ENCODE measurements around the gene LRCH1.
A peak's percentile ranks its signal among the peaks of the same experiment; 100 is the strongest.

The LRCH1 gene

DNA sequence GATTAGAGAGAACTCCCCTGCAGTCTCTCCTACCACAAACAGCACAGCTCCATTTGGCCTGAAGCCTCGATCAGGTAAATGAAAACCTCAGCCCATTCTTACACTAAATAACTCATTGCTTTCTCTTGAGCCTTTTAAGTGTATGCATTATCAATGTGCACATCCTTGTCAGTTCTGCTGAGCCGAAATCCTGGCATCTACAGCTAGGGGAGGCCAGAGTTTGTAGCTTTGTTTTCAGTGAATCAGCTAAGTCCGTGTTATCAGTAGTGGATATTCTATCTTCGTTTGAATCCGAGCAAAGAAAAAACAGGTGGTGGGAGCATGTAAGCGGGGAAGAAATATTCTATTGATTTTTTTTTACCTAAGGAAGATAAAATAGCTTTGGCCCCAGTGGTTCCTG lies 159.6 kb downstream of the LRCH1 start:
- DNase-seq (ENCODE audit: low read depth), result no peak

DNA sequence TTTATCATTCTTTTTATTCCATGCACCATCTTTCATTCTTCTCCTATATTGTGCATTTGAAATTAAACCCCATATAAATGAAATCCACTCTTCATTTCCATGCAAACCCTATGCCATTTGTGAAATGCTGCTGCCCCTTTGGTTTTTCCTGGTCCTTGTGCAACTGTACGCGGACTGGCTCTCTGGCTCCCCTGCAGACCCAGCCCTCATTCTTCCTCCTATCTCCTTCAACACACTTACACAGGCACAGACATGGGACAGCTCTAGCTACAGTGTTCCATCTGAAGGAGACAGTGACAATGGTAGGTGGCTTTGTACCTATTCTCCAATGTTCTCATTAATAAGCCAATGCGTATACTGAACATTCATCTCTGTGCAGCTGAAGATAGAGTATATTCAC lies 162.4 kb downstream of the LRCH1 start:
- no peak for DNase-seq (ENCODE audit: low read depth)

DNA sequence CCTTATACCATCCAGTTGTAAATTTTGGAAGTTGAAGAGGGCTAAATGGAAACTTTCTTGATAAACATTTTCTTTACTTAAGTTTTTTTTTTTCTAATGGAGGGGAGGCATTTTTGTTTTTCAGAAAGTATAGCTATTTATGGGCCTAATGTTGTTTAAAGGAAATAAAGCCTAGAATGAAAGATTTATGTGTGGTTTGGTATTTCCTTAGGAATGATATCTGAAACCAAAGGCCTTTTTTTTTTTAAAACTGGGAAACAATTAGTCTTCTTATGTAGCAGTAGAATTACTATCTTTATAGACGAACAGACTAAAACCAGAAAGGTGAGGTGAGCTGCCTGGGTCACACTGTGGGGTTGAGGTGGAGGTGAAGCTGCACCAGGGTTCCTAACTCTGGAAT lies 163.9 kb downstream of the LRCH1 start:
- DNase-seq (ENCODE audit: low read depth), result no peak

DNA sequence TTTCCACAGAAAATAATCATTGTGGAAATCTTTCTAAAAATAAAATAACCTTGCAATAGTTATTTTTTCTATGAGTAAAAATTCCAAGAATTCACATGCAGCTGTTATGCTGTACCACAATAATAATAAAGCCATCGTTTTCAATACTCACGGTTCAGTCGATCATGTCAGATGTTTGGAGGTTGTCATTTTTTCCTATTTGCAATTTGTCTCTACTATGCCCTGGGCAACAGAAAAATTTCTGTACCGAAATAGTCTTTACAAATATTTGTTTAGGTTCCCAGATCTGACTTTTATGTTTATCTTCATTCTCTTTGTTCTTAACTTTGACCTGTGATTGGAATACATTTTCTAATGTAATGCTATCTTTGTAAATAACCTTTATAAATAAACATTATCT lies 164.3 kb downstream of the LRCH1 start:
- no peak for DNase-seq (ENCODE audit: low read depth)

- DNase-seq (ENCODE audit: low read depth), result no peak
Measured at GRCh38 chr13:46717856-46718255, 164.9 kb downstream of the LRCH1 start.

GRCh38 chr13:46720189-46720588 lies 167.2 kb downstream of the LRCH1 start:
- DNase-seq (ENCODE audit: low read depth), result no peak

GRCh38 chr13:46721054-46721453 lies 168.1 kb downstream of the LRCH1 start:
- peak; percentile 9 for DNase-seq (ENCODE audit: low read depth)

DNA sequence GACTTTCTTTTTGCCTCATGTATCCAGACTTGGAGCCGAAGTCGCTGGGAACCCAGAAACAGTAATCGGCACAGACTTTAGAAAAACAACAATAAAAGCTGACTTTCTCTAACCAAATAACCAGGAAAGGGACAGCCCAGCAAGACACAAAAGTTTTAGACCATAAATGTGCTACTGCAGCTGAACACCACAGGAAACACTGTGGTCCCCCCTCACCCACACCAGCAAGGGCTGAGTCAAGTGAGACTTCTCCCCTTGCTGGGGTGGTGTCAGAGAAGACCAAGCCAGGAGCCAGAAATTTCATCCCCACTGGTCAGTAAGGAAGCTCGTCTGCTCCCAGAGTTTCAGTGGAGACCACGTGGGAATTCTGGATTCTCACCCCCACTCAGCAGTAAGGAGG lies 173.4 kb downstream of the LRCH1 start:
- no peak for DNase-seq (ENCODE audit: low read depth)

GRCh38 chr13:46728777-46729176 lies 175.8 kb downstream of the LRCH1 start:
- no peak for DNase-seq (ENCODE audit: low read depth)

DNA sequence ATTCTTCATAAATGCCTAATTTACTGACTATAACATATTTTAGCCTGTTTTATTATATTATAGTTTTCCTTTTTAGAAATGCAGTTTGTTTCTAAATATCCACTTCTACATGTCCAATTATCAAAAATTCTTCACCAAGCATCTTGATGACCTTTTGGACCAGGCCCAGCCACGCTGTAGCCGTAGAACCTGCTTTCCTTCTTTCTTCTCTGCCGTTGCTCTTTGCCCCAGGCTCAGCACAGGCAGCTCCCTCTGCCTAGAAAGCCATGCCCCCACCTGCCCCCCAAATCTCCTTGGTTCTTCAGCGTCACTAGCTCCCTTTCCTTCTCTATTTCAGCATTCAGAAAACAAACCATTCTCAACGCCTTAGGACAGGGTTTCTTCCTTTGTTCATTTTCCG lies 178.6 kb downstream of the LRCH1 start:
- no peak for DNase-seq (ENCODE audit: low read depth)

GRCh38 chr13:46735425-46735824 lies 182.5 kb downstream of the LRCH1 start:
- no peak for DNase-seq (ENCODE audit: low read depth)

DNA sequence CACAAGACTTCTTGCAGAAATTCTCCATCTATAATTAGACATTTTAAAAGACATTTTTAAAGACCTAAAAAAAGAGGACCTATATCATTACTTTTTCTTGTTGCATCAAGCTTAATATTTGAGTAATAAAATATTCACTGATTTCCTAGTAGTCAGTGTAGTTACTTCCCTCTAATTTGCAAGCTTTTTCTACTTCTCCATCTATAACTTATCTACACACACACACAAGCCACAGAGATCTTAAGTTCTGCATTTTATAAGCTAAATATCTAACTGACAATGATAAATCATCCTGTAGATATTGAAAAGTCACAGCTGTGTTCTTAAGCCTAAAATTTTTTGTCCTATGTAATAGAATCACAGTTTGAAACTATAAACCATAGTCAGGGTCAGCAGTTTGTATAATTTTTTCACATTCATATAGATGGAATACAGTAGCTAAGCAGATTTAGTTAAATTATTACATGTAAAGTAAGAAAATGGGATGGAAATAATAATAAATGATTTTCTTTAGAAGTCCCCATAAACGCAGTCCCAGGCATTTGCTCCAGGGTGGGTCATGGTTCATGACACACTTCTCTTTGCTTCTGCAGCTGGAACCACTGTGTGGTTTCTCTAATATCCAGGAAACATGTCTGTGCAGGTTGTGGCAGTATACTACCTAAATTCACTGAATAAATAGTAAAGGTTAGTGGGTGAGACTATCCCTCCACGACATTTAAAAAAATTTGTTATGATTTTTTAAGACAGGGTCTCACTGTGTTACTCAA lies 183.8 kb downstream of the LRCH1 start:
- no peak for DNase-seq (ENCODE audit: low read depth)

GRCh38 chr13:46738055-46738454 lies 185.1 kb downstream of the LRCH1 start:
- no peak for DNase-seq (ENCODE audit: low read depth)

GRCh38 chr13:46738766-46739165 lies 185.8 kb downstream of the LRCH1 start:
- no peak for DNase-seq (ENCODE audit: low read depth)

DNA sequence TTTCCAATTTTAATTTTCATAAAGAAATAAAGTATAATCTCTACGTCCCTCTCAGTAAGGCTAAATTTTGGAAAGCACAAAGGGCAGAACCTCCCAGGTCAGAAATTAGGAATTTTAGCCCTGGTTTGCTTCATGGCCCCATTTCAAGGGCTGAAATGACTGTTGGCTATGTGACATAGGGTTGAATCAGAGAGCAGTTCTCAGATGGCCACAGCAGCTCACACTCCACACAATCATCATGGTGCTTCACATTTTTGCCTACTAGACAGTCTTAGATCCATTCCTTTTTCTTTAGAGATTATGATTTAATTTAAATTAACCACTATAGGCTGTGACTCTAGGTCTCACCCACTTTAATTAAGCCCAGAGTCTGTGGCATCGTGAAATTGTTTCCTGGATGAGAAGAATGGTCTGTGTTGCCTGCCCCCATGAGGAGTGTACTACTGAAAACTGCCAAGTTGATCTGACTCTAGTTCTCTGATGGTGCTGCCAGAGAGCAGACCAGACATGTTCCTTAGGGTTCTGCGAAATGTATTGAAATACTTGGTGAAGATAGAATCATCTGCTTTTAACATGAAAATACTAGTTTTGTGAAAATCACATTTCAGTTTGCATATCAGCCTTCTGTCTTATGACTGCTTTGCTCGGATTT lies 186.6 kb downstream of the LRCH1 start:
- DNase-seq (ENCODE audit: low read depth), result no peak

DNA sequence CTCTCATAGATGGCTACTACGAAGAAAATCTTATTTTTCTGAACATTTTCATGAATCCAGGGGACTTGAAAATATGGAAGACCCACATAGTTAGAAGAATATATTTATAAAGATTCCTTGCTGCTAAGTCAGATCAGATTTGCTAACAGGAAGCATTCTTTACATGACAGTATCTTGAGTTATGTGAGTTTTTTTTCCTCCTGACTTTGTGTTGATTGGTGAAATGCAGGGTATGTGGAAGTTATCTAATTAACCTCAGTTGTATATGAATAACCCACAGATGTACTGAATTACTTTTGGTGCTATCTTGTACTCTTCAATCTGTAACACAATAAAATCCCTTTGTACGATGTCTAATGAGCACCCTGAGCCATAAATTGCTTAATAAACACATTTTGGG lies 190.2 kb downstream of the LRCH1 start:
- no peak for DNase-seq (ENCODE audit: low read depth)

DNA sequence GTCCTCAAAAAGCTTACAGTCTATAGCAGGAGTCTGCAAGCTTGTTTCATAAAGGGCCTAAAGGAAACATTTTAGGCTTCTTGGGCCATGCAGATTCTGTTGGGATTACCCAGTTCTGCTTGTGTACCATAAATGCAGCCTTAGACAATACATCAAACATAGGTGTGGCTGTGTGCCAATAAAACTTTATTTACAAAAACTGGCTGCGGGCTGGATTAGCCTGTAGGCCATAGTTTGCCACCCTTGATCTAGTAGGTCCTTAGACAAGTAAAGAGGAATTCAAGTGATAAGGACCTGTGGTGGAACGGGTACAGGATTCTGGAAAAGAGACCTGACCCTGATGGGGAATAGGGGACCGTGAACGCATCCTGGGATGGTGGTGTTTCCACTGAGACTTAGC lies 192.1 kb downstream of the LRCH1 start:
- DNase-seq (ENCODE audit: low read depth), result no peak

GRCh38 chr13:46745706-46746105 lies 192.7 kb downstream of the LRCH1 start:
- DNase-seq (ENCODE audit: low read depth), result no peak

DNA sequence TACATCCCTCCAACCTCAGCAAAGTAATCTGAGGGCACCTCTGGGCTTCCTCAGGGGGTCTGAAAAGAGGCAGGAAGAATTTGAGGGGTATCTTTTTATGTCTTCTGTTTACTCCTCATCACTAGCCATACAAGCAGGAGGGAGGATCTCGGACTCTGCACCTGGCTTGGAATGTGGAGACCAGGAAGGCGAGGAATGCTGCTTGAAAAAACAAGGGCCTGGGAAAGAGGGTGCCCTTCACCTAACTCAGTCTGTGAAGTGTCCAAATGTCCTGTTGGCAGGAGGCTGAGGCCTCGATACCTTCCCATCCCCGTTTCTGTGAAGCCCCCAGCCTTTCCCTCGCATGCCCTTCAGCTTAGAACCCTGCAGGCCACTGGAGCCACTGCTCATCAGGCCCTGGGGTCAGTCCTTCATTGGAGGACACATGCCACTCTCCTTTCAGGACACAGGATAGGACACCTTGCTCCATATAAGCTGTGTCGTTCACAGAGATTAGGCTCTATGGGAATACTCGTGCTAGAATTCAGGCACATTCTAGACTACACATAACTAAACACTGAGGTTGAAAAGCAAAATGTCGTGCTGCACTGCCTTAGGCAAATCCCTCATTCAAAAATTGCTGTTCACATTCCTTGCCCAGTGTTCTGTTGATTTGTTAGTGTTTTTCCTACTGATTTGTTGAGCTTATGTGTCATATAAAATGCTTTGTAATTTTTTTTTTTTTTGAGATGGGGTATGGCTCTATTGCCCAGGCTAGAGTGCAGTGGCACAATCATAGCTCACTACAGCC lies 194.3 kb downstream of the LRCH1 start:
- no peak for DNase-seq (ENCODE audit: low read depth)

DNA sequence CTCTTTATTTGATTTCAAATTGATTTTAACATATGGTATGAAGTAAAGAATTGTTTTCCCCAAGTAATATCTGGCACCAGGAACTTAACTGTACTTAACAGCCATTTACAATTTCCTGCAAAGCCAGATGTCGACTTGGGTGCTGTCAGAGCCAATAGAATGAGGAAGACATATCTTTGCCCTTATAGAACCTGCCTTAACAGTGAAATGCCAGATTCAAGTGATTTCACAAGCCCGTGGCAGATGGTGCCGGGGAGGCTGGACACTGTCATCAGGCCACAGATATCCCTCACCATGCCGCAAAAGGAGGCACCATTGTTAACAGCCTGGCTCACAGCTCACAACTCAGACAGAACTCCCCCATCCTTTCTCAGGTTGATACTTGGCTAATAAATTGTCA lies 195.3 kb downstream of the LRCH1 start:
- no peak for DNase-seq (ENCODE audit: low read depth)

- no peak for DNase-seq (ENCODE audit: low read depth)
Measured at GRCh38 chr13:46749951-46750350, 197.0 kb downstream of the LRCH1 start.

DNA sequence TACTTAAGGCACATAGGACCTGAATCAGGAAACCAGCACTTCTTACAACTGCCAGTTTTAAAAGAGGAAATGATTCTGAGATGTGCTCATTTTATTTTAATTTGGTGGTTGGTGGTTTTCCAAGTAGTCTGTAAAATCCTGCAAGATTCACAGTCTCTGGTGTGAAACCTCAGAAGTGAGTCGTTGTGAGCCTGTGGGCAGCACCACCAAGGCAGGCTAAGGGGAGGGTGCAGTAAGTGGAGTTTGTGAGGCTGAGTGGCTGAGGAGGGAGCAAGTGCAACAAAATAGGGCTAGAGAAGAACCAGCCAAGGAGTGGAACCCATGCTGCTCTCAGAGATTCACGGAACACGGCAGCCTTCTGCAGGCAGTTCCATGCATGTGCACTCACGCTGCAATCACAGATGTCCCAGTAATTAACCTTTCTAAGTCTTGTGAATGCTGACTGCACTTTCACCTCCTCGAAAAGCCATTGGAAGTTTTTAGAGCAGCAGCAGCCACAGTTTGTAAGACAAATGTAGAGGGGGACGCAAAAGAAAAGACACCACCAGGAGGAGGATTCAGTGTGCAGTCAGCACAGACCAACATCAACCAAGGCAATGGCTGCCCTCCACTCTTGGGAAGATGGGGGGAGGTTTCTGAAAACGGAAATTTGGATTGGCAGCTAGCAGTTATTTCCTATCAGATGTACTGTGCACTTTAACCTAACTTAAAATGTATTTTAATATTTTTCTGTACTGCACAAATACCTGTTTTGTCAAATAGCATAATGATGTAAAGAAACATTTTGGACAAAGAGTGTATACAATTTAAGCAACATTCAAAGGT lies 199.1 kb downstream of the LRCH1 start:
- peak; percentile 22 for DNase-seq (ENCODE audit: low read depth)
